T-helper 2 cell (primary cell): ENCODE data around the gene GFM2.
"Not testable (repeated sequence)": the region's sequence is repeated elsewhere in the genome, so short reads cannot be mapped to it uniquely, and the experiment has no call there.

Source experiments
- DNase-seq, 5 experiments: peaks; one replicate each; pipeline versions ENCODE4 v3.0.0 to v3.0.0-alpha.2; 2012 to 2022

The GFM2 gene

DNA sequence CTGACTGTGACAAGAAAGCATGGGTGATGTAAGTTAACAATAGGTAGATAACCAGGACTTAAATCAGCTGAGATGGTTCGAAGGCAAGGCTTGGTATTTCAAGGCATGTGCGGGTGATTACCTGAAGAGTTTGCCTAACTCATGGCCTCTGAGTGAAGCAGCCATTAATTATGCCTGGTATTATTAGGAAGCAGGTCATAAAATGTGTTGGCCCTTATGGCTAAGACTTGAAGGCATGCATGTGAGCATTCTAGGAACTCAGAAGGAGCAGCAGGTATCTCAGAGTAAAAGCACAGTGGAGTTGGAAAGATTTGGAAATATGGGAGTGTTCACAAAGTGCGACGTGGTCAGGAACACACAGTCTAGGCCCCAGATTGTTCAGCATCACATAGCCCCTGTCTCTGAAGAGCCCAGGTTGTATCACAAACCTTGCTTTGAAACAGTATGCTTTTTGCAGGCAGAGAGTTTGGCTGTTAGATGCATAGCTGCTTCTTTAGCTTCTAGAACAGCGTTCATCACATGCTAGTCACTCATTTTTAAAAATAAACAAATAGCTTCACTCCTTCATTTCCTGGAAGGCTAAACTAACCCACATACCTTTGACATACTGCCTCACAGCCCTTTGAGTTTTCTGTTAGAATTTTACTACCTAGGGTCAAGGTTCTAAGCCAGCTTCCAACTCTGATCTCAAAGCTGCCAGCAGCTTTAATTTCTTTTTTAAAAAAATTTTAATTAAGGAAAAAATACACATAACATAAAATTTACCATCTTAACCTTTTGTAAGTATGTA, 79.8 kb downstream of the GFM2 start:
- DNase-seq = no peak

DNA sequence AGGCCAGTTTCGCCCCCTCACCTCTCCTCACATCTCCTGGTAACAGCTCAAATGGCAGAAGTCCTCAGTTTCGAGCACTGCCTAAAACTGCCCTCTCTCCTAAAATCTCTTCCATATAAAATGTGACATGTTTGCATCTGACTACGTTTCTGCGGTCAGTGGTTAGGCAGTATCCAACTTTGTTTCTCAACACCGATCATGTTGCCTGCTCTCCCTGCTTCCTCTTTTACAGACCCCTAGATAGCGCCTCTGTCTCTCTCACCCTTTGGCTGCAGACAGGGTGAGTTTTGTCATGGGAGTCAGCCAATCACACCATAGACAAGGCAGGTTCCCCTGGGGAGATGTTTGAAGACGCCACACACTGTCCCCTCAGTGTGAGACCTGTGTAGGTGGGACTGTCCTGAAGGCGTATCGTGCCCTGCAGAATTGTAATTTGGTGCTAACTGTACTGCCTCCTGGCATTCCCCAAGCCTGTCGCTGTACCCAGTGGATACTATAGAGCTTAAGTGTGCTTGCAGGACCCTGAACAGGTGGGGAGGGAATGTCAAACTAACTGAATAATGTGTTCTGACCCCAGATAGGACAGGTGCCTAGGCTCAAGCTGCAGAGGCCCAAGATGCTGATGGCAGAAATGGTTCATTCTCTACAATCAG, 80.8 kb downstream of the GFM2 start:
- peak in 2 of 5 experiments; percentile 3 to 5 for DNase-seq

DNA sequence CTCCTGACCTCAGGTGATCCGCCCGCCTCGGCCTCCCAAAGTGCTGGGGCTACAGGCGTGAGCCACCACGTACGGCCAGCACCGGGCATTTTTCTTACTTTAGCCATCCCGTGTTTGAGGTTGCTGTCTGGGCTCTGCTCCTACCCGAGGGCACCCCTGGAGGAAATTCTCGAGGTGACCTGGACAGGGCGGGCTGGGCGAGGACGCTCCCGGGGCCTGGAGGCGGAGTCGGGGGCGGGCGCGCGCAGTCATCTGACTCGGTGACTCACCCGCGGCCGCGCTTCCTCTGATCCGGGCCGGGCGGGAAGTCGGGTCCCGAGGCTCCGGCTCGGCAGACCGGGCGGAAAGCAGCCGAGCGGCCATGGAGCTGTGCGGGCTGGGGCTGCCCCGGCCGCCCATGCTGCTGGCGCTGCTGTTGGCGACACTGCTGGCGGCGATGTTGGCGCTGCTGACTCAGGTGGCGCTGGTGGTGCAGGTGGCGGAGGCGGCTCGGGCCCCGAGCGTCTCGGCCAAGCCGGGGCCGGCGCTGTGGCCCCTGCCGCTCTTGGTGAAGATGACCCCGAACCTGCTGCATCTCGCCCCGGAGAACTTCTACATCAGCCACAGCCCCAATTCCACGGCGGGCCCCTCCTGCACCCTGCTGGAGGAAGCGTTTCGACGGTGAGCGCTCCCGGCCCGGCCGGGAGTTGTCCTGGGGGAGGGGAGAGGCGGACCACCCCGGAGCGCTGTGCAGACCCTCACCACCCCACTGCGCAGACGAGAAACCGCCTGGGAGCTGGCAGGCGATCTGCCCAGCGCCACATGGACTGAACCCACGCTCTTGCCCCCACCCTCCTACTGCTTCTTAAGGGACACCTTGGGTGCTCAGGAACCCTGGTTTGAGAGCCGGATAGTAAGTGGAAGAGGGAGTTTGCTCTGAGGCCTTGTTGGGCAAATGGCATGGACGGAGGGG, 81.7 kb downstream of the GFM2 start, which contains the start of gene HEXB:
Gene HEXB, plus strand, starts transcription at position 334 of the 952 bp plus-strand sequence. Its CDS starts 28 bp downstream, at position 362.
- peak; percentile 59 to 87 (median 72) for DNase-seq

DNA sequence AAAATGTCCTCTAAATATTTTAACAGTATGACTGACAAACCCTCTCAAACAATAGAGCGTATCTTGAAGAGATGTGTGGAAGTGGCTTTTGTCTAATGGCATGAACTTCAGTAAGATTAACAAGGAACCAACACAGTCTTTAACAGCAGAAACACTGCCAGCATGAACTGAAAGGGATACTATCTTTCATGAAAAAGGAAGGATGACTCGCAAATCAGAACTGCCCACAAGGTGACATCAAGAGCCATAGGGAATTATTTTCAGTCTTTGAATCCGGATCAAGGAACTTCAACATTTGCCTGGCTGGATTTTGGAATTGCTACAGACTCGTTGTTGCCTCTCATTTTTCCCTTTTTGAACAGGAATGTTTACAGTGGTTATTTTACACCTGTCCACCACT, 87.0 kb downstream of the GFM2 start:
- no peak for DNase-seq

DNA sequence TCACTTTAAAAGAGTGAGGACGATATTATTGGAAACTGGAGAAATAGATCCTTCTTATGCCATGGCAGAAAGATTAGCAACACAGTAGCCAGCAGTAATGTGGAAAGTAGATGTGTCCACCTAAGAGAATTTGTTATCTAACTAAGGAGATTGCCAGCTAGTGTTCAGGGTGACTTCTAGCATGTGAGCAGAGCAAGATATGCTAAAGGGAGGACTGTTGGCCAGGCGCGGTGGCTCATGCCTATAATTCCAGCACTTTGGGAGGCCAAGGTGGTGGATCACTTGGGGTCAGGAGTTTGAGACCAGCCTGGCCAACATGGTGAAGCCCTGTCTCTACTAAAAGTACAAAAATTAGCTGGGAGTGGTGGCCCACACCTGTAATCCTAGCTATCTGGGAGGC, 87.6 kb downstream of the GFM2 start:
- DNase-seq = not testable (repeated sequence)

DNA sequence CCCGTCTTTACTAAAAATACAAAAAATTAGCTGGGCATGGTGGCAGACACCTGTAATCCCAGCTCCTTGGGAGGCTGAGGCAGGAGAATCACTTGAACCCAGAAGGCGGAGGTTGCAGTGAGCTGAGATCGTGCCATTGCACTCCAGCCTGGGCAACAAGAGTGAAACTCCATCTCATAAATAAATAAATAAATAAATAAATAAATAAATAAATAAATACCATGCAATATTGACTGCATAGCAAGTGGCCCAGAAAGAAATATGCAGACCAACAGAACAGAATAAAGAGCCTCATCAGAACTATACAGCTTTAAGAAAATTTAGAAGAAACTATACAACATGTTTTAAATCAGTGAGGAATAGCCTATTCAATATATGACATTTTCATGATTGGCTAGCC, 88.8 kb downstream of the GFM2 start:
- DNase-seq = not testable (repeated sequence)

DNA sequence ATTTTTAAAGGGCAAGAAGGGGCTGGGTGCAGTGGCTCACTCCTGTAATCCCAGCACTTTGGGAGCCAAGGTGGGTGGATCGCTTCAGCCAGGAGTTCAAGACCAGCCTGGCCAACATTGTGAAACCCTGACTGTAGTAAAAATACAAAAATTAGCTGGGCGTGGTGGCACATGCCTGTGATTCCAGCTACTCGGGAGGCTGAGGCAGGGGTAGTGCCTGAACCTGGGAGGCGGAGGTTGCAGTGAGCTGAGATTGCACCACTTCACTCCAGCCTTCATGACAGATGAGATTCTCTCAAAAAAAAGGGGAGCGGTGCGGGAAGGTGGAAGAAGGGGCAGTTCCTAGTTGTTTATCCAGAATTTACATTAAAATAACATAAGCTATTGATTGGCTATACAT, 90.5 kb downstream of the GFM2 start:
- not testable (repeated sequence) for DNase-seq

DNA sequence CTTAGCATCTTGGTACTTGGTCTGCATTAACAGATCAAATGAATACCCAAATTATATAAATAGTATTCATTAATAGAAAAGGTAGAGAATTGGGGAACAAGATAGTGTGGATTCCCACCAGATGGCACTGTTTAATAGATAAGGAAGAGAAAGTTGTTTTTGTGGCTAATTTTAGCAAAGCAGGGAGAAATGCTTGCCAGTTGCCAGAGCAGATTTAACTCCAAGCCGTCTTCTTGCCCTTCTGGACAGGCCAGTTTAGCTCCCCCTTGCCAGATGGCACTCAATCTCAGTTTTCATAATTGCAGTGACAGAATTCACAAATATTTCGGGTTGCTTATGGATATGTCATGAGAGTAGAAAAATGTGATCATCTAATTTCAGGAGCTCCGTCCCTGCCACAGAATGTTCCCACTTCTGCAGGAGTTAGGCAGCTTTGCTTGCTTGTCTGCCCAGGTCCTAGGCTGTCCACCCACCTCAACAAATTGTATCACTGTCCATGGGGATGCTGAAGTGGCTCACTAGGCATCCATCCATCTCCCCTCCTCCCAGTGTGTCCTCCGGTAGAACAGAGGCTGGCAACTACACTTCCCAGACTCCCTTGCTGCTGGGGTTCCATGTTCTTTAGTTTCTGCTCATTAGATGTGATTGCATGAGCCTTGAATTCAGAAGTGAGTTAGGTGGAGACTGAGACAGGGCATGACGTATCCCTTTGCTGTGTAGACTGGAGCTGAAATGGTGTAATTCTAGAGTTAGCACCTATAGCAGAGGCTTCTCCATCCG, 93.7 kb downstream of the GFM2 start:
- peak in 1 of 5 experiments; percentile 24 for DNase-seq

DNA sequence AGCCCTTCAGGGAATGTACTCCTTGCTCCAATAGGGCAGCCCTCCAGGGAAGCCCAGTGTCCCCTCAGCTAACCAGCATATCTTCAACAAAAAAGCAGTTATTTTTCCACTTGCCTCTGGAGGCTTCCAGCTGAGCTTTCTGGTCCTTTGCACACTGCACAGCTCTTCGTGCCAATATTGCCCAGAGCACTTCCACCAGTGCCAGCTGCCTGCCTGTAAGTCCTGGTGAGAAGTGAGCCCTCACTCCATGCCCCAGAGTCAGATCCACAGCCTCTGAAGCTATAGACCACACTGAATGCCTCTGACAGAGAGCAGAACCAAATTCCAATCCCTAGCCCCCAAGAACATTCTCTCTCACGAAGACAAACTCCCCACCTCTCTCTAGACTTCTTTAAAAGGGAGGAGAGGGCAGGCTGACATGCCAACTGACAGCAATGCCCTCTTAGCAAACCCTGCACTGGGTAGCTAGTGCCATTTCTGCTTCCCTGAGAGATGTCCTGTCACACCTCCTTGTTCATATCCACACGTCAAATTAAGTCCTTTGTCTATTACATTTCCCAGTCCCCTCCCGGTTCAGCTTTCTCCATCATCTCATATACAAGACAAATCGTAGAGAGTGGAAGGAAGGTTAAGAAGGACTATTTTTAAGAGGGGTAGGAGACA, 94.6 kb downstream of the GFM2 start:
- no peak for DNase-seq
